ENCODE results near the gene GRID2.
"Not testable (repeated sequence)": the region's sequence is repeated elsewhere in the genome, so short reads cannot be mapped to it uniquely, and the experiment has no call there.

GRCh38 chr4:93676937-93677336, 1373.2 kb downstream of the GRID2 start:
- TF ChIP-seq, protein P1, sequence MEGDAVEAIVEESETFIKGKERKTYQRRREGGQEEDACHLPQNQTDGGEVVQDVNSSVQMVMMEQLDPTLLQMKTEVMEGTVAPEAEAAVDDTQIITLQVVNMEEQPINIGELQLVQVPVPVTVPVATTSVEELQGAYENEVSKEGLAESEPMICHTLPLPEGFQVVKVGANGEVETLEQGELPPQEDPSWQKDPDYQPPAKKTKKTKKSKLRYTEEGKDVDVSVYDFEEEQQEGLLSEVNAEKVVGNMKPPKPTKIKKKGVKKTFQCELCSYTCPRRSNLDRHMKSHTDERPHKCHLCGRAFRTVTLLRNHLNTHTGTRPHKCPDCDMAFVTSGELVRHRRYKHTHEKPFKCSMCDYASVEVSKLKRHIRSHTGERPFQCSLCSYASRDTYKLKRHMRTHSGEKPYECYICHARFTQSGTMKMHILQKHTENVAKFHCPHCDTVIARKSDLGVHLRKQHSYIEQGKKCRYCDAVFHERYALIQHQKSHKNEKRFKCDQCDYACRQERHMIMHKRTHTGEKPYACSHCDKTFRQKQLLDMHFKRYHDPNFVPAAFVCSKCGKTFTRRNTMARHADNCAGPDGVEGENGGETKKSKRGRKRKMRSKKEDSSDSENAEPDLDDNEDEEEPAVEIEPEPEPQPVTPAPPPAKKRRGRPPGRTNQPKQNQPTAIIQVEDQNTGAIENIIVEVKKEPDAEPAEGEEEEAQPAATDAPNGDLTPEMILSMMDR (IDR thresholded peaks at IDR 0.05), result not testable (repeated sequence)
- not testable (repeated sequence) for TF ChIP-seq ZFX (IDR thresholded peaks at IDR 0.05; ENCODE audit: borderline replicate concordance)
